GM21576 (cell line): ENCODE results near the gene GOLGA8N.

Source experiments
- ATAC-seq: cut with Tn5 transposase; IDR thresholded peaks from one replicate; pipeline ENCODE4 v1.9.1; 2021; ENCODE audit warnings: mild to moderate bottlenecking, moderate library complexity; ENCODE audit not compliant: unreplicated experiment

Gene GOLGA8N

GRCh38 chr15:32649342-32649741, 56.1 kb downstream of the GOLGA8N start:
- ATAC-seq = no peak

DNA sequence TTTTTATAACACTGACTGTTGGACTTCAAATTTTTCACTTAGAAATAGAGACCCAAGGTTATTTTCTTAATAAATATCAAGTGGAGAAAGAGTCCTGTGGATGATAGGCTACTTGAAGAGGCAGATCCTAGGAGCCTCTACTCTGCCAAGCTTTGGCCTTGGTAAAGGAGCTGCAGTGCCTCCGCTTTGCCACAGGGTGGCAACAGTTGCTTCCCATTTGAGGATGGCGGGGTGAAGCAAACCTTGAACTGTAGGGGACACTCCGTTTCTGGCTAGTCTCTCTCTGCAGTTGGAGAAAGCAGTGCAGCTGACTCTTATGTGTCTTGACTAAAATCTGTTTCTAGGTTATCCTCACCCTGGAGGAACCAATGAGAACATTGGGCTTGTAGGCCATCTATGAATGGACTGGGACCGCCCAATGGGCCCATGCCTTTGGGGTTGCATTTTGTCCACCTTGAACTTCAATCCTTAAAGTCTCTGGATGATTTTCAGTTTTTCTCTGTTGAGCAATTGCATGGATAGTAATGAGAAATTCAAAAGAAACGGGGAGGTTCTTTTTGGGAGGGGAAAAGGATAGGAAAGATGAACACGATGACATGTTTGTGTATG, 58.1 kb downstream of the GOLGA8N start:
- peak; percentile 62 for ATAC-seq

DNA sequence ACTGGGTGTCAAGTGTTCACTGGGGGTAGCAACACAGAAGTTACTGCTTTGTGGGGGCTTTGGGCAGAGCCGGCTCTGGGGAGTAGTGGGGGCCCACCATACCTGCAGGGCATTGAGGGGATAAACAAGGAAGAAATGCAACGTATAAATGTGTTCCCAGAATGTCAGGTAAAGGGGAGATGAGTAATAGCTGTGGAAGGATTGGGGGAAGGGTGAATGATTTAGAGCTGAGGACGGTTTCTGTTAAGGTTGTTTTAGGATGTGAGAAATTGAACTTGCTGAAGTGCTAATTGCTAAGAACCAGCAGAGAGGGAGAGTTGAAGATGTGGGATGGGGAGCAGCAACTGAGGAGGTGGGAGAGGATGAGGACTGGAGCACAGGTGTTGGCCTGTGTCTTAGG, 58.9 kb downstream of the GOLGA8N start:
- no peak for ATAC-seq

- no peak for ATAC-seq
Observed at GRCh38 chr15:32656091-32656490, 62.8 kb downstream of the GOLGA8N start.

- no peak for ATAC-seq
Observed at GRCh38 chr15:32656496-32656895, 63.2 kb downstream of the GOLGA8N start.
